SK-N-SH (cell line): ENCODE results near the gene TMEM202.

Experiments used
- CTCF ChIP-seq: fragments of 200-600 bp; sonication (generic); IDR thresholded peaks from 2 replicates; pipeline ENCODE4 v1.6.1; 2017; ENCODE audit warnings: antibody characterized with exemption, mild to moderate bottlenecking, moderate library complexity
- POLR2AphosphoS5 ChIP-seq: IDR thresholded peaks from 2 replicates; pipeline ENCODE4 v1.6.1; 2012; ENCODE audit warnings: low read depth, low read length
- RXRA ChIP-seq: IDR thresholded peaks from 2 replicates; pipeline ENCODE4 v1.4.0; 2012; ENCODE audit warnings: low read depth, mild to moderate bottlenecking, borderline replicate concordance
- SMC3 ChIP-seq: IDR thresholded peaks from 2 replicates; pipeline ENCODE4 v1.6.1; 2012; ENCODE audit warnings: low read depth, low read length, improper control_type of control experiment
- ZBTB33 ChIP-seq: IDR thresholded peaks from 2 replicates; pipeline ENCODE4 v1.4.0; 2012; ENCODE audit warnings: low read depth, borderline replicate concordance

GRCh38 chr15:72375501-72375845 lies 22.6 kb upstream of the TMEM202 start:
- TF ChIP-seq RXRA (no peak), POLR2AphosphoS5 (no peak), SMC3 (no peak), CTCF (no peak), ZBTB33 (no peak)
